Activated CD8-positive, alpha-beta T cell treated with anti-CD3 and anti-CD28 coated beads, Interleukin-2, amount 10 ng/mL, durations not matched to agents 7 days and 5 days (primary cell): ENCODE results near the gene MYL7. TPM values are rescaled to one million over a fixed set of nuclear protein-coding genes. Genes with fewer than 3 reads are reported as not detected.

Experiments
- ATAC-seq: fragments of 150-1000 bp; cut with Tn5 transposase; one replicate; pipeline ENCODE4 v1.10.0; 2021; ENCODE audit warnings: moderate library complexity
- CTCF ChIA-PET: fragments of 350-600 bp; sonication (Branson Sonifier 250); formaldehyde crosslinking; loops from one replicate; lab custom pipeline; 2021; ENCODE audit warnings: antibody characterized with exemption; lab: Charles Lee
- POLR2A ChIA-PET: fragments of 350-600 bp; sonication (Branson Sonifier 250); formaldehyde crosslinking; loops from one replicate; lab custom pipeline; 2021; ENCODE audit warnings: antibody characterized with exemption; lab: Charles Lee
- DNase-seq: peaks from one replicate; pipeline ENCODE4 v3.0.0-alpha.2; 2020
- H3K27ac Mint-ChIP-seq: one replicate; pipeline ENCODE4 v1.8.0; 2021; ENCODE audit warnings: mild to moderate bottlenecking, mixed read lengths
- H3K27me3 Mint-ChIP-seq: one replicate; pipeline ENCODE4 v1.8.0; 2021; ENCODE audit warnings: low read depth, mixed read lengths
- H3K36me3 Mint-ChIP-seq: one replicate; pipeline ENCODE4 v1.8.0; 2021; ENCODE audit warnings: low read depth, mixed read lengths
- H3K4me1 Mint-ChIP-seq: one replicate; pipeline ENCODE4 v1.8.0; 2021; ENCODE audit warnings: low read depth, mixed read lengths
- H3K4me3 Mint-ChIP-seq: one replicate; pipeline ENCODE4 v1.8.0; 2021; ENCODE audit warnings: mild to moderate bottlenecking, mixed read lengths
- H3K9me3 Mint-ChIP-seq: one replicate; pipeline ENCODE4 v1.8.0; 2022; ENCODE audit warnings: mixed read lengths; ENCODE audit not compliant: insufficient read depth
- total RNA-seq, 2 experiments: library from RNA; stranded (reverse); gene quantifications; one replicate each; pipeline ENCODE4 v1.2.3, GENCODE V29; 2021

MYL7 gene
- total RNA-seq, 2 experiments from 2014 or later = not detected

DNA sequence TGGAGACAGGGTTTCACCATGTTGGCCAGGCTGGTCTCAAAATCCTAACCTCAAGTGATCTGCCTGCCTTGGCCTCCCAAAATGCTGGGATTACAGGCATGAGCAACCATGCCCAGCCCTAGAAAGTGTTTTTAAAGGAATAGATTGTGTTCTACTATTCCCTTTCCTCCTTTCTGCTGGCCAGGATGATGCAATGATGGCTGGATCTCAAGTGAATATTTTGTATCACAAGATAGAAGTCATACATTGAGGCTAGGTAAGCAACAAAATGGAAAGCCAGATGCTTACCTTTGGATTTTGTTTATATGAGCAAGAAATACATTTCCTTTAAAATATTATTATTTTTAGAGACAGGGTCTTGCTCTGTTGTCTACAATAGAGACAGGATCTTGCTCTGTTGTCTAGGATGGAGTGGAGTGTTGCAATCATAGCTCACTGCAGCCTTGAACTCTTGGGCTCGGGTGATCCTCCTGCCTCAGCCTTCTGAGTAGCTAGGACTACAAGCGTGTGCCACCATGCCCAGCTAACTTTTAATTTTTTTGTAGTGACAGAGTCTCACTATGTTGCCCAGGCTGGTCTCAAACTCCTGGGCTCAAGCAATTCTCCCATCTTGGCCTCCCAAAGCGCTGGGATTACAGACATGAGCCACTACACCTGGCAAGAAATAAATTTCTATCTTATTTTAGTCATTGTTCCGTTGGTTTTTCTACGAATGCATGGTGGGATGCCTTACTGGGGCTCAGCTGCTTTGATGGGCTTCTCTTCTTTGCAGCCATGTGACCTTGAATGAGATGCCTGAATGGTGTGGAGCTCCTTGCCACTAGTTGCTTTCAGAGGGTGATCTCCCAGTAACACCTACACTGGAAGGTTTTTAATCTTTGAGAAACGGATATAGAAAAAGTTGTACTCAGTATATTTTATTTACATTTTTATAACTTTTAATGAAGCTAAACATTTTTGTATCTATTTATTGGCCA, 42.8 kb downstream of the MYL7 start:
- peak; percentile 38 for DNase-seq
- POLR2A ChIA-PET = interaction anchor here (0.8 to 2.6 kb wide), 5 partner anchors 17 to 51 kb away, joined by 4 to 9 read pairs (median 6); partner anchors contain the start of gene POLD2
- Mint-ChIP-seq H3K36me3 (no peaks in the 10 kb centered on the region), H3K4me1 (peaks cover 28% of the 10 kb centered on the region), H3K27me3 (peaks cover 8% of the 10 kb centered on the region), H3K27ac (peak overlapping the region; percentile 81), H3K4me3 (no peak overlapping the region), H3K9me3 (no peaks in the 10 kb centered on the region)
- ATAC-seq = peak; percentile 49
- CTCF ChIA-PET = interaction anchor here (0.8 to 2.9 kb wide), 13 partner anchors 7 to 103 kb away, joined by 3 to 18 read pairs (median 4); partner anchors contain the start of gene YKT6

DNA sequence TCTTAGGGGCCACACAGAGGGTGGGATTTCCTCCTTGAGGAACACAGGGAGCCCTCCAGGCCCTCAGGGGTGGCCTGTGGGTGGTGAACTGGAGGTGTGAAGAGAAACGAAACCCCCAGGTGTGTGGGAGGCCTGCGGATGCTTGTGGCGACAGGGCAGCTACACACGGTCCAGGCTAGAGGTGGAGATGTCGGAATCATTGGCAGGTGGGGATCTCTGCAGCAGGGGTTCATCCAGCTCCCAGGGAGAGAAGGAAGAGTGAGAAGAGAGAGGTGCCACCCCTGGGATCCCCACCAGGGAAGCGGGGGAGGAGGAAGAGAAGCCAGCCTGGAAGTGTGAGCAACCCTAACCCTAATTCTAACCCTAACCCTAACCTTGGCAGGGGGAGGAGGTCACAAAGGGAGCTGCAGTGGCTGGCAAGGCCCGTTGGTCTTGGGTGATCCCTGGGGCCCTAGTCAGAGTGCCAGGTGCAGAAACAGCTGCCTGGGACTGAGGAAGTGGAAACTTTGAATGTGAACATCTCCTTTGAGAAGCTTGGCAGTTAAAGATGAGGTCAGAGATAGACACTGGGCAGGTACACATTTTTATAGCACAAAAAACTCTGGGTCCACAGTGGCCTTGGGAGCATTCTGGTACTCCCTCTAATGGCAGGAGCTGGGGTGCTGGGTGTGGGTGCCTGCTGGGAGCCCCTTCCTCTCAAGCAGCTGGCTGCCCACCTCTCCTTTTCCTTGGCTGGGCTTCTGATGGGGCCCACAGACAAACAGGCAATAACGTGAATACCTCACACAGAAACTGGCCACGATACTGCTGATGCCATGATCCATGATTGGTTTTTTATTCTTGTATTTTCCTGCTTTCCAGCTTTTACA, 43.8 kb downstream of the MYL7 start:
- H3K9me3 Mint-ChIP-seq = no peaks in the 10 kb centered on the region
- ChIA-PET POLR2A (interaction anchor here (0.8 to 2.6 kb wide), 6 partner anchors 9 to 53 kb away, joined by 4 to 9 read pairs (median 7); partner anchors contain the start of genes DBNL and POLD2), CTCF (interaction anchor here (0.8 to 2.9 kb wide), 8 partner anchors 8 to 104 kb away, joined by 3 to 18 read pairs (median 4); partner anchors contain the start of gene YKT6)
- H3K36me3 Mint-ChIP-seq = no peaks in the 10 kb centered on the region
- DNase-seq (peak; percentile 57), ATAC-seq (peak; percentile 74)
- H3K4me3 Mint-ChIP-seq = no peak overlapping the region
- peak overlapping the region; percentile 81 for H3K27ac Mint-ChIP-seq
- H3K27me3 Mint-ChIP-seq = peaks cover 3% of the 10 kb centered on the region
- peaks cover 32% of the 10 kb centered on the region for H3K4me1 Mint-ChIP-seq

- ChIA-PET CTCF (interaction anchor here (1.0 to 2.0 kb wide), 2 partner anchors 11 to 102 kb away, joined by 3 to 14 read pairs; no protein-coding TSS in a partner anchor), POLR2A (interaction anchor here (1.3 kb wide), 2 partner anchors 10 to 52 kb away, joined by 4 to 8 read pairs; partner anchors contain the start of gene DBNL)
- DNase-seq = no peak
- Mint-ChIP-seq H3K9me3 (no peaks in the 10 kb centered on the region), H3K4me3 (no peak overlapping the region), H3K27ac (peak overlapping the region; percentile 81), H3K36me3 (no peaks in the 10 kb centered on the region), H3K27me3 (no peaks in the 10 kb centered on the region), H3K4me1 (peaks cover 32% of the 10 kb centered on the region)
- no peak for ATAC-seq
Observed at GRCh38 chr7:44096326-44096881, 44.7 kb downstream of the MYL7 start.

DNA sequence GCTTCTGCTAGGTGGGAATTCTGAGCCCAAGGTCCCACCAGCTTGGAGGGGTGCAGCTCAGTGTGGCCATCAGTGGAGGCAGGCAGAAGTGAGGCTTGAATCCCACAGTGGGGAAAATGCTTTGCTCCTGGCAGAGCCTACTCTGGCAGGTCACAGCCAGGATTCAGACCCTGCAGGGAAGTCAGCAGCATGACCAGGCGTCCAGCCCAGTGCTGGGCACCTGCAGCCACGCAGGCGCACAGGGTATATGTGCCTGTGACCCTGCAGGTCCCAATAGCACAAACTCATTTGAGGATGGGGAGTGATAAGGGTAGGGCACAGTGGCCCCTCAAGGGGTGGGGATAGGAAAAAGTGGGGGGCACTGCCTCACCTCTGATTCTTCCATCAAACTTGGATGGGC, 45.4 kb downstream of the MYL7 start:
- H3K4me3 Mint-ChIP-seq = no peak overlapping the region
- POLR2A ChIA-PET = no interaction called here

GRCh38 chr7:44094883-44095592, 46.1 kb downstream of the MYL7 start:
- ChIA-PET CTCF (no interaction called here), POLR2A (interaction anchor here (0.7 kb wide), 1 partner anchor 30 kb away, joined by 3 read pairs; the partner anchor contains the start of gene PGAM2)
- Mint-ChIP-seq H3K4me3 (no peak overlapping the region), H3K9me3 (no peaks in the 10 kb centered on the region), H3K27me3 (peaks cover 2% of the 10 kb centered on the region), H3K4me1 (peaks cover 32% of the 10 kb centered on the region), H3K27ac (no peak overlapping the region), H3K36me3 (no peaks in the 10 kb centered on the region)
- ATAC-seq = no peak
- no peak for DNase-seq

More for the DNA sequence above, 45.4 kb downstream of the MYL7 start:
- Mint-ChIP-seq H3K27me3 (peaks cover 2% of the 10 kb centered on the region), H3K9me3 (no peaks in the 10 kb centered on the region), H3K36me3 (no peaks in the 10 kb centered on the region), H3K4me1 (peaks cover 32% of the 10 kb centered on the region), H3K27ac (no peak overlapping the region)
- ATAC-seq (no peak), DNase-seq (no peak)
- CTCF ChIA-PET = interaction anchor here (1.0 kb wide), 1 partner anchor 103 kb away, joined by 3 read pairs; no protein-coding TSS in a partner anchor

DNA sequence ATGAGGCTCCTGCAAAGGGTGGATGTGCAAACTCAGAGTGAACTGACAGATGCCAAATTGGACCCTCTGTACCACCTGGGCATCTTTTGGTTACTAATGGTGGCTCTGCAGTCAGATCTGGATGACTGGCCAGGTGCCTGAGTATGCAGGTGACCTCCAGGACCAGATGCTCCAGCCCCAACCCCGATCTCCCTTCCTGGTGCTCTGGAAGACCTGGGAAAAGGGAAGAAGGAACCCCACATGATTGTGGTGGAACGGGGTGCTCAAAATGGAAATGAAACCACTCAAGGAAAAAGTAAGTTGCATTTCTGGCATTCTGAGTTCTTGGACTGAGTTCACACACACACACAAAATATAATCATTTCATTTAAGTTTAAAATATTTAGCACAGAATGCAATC, 46.8 kb downstream of the MYL7 start:
- Mint-ChIP-seq H3K27me3 (peaks cover 2% of the 10 kb centered on the region), H3K9me3 (no peaks in the 10 kb centered on the region), H3K4me1 (peaks cover 30% of the 10 kb centered on the region), H3K27ac (no peak overlapping the region), H3K36me3 (no peaks in the 10 kb centered on the region), H3K4me3 (no peak overlapping the region)
- no peak for DNase-seq
- CTCF ChIA-PET = interaction anchor here (1.6 kb wide), 1 partner anchor 9 kb away, joined by 3 read pairs; no protein-coding TSS in a partner anchor
- POLR2A ChIA-PET = no interaction called here
- ATAC-seq = no peak

- H3K27ac Mint-ChIP-seq = no peak overlapping the region
- ChIA-PET CTCF (interaction anchor here (1.6 kb wide), 1 partner anchor 8 kb away, joined by 3 read pairs; no protein-coding TSS in a partner anchor), POLR2A (interaction anchor here (0.6 kb wide), 1 partner anchor 535 kb away, joined by 4 read pairs; no protein-coding TSS in a partner anchor)
- DNase-seq (no peak), ATAC-seq (no peak)
- peaks cover 2% of the 10 kb centered on the region for H3K27me3 Mint-ChIP-seq
- no peaks in the 10 kb centered on the region for H3K9me3 Mint-ChIP-seq
- H3K4me3 Mint-ChIP-seq = no peak overlapping the region
- H3K4me1 Mint-ChIP-seq = peaks cover 24% of the 10 kb centered on the region
- H3K36me3 Mint-ChIP-seq = no peaks in the 10 kb centered on the region
Observed at GRCh38 chr7:44093102-44093641, 48.0 kb downstream of the MYL7 start.

Other genes with a start within 250 kb of the MYL7 start
- 10 to 100 TPM; 24.1 to 24.7 TPM for gene URGCP, start 234.7 kb downstream of the MYL7 start, total RNA-seq
- gene UBE2D4, start 214.9 kb downstream of the MYL7 start, total RNA-seq = 1 to 10 TPM; 6.3 to 6.8 TPM
- gene SPDYE1, start 143.4 kb downstream of the MYL7 start, total RNA-seq = not detected
- 100 to 1,000 TPM; 165 to 166 TPM for gene DBNL, start 96.6 kb downstream of the MYL7 start, total RNA-seq
- under 1 TPM; 0.34 to 0.68 TPM for gene PGAM2, start 75.8 kb downstream of the MYL7 start, total RNA-seq
- 10 to 100 TPM; 37.3 to 37.9 TPM for gene POLM, start 58.8 kb downstream of the MYL7 start, total RNA-seq
- 10 to 100 TPM; 13.0 to 15.7 TPM for gene AEBP1, start 37.0 kb downstream of the MYL7 start, total RNA-seq
- gene POLD2, start 17.8 kb downstream of the MYL7 start, total RNA-seq = 100 to 1,000 TPM; 134 to 135 TPM
- not detected for gene GCK, start 48.1 kb upstream of the MYL7 start, total RNA-seq
- gene YKT6, start 59.6 kb upstream of the MYL7 start, total RNA-seq = 10 to 100 TPM; 64.5 to 70.2 TPM
- gene CAMK2B, start 184.3 kb upstream of the MYL7 start, total RNA-seq = not detected